GM19395 (cell line): ENCODE data around the gene AP2B1.
"Not testable (repeated sequence)": the region's sequence is repeated elsewhere in the genome, so short reads cannot be mapped to it uniquely, and the experiment has no call there.

Experiments
- ATAC-seq: cut with Tn5 transposase; IDR thresholded peaks from one replicate; pipeline ENCODE4 v1.9.1; 2021; ENCODE audit warnings: mild to moderate bottlenecking, moderate library complexity; ENCODE audit not compliant: unreplicated experiment

Gene AP2B1

DNA sequence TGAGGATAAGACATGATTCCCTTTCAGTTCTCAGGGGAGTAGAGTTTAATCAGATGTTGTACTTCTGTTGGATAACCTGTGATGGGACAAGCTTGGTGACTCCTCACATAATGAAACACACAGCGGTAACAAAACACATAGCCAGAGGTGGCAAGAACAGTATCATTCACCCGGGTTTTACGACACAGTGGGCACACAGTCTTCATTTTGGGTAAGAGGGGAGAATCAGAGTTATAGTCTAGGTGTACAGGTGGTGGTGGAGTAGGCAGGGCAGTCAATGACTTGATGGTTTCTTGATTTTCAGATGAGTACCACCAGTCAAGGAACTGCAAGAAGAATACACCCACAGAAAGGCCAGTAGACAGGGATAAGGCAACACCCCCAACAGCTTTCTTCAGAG, 11.4 kb upstream of the AP2B1 start:
- ATAC-seq = no peak

DNA sequence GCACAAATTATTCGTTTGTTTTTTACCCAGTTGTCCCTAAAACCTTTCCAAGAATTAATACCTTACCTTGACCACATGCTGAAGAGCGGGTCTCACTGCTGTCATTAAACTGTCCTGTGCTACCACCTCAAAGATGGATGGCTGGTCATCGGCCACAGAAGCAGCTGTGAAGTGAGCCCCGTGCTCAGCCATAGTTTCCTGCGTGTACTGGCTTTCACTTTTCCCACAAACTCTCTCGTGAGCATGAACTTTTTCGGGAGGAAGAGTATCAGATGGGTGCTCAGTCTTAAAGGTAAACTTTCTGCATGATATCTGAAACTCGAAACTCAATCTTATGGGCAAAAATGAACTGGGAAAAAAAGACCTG, 9.3 kb upstream of the AP2B1 start:
- no peak for ATAC-seq

GRCh38 chr17:35578197-35578928, 8.8 kb upstream of the AP2B1 start, which contains the start of gene PEX12:
PEX12 (minus strand) TSS chr17:35578571; CDS start chr17:35578021, 550 bp downstream.
- ATAC-seq = peak; percentile 94

DNA sequence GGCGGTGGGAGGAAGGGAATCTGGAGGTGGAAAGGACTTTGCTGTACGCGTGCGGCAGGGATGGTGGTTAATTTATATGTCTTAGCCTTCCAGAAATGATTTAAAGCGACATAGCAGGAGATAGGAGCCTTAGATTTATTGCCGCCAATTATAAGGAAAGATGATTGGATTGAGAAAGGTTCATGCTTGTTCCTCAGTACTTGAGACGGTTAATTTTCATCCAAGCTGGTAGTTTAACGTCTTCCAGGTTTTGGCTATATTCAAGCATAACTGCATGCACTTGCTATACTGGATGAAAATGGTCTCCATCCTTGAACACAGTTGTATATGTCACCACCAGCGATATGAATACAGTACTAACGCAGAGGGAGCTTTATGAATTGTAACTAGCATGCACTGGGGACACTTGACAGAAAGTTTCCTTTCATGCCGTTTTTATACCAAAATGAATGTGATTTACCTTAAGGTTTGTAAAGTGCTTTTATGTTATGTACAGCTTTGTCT, 8.1 kb upstream of the AP2B1 start:
- ATAC-seq = no peak

DNA sequence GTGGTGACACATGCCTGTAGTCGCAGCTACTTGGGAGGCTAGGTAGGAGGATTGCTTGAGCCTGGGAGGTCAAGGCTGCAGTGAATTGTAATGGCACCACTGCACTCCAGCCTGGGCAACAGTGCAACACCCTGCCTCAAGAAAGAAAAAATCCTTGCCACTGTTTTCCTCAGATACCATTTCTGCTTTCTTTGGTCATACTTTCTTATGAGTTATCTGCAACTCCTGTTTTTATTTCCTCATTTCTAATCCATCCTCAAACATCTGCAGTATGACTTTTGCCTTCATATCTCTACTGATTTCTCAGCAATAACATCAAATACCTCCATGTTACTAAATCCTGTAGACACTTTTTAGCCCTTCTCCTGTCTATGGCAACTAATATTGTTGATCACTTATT, 3.1 kb upstream of the AP2B1 start:
- no peak for ATAC-seq

DNA sequence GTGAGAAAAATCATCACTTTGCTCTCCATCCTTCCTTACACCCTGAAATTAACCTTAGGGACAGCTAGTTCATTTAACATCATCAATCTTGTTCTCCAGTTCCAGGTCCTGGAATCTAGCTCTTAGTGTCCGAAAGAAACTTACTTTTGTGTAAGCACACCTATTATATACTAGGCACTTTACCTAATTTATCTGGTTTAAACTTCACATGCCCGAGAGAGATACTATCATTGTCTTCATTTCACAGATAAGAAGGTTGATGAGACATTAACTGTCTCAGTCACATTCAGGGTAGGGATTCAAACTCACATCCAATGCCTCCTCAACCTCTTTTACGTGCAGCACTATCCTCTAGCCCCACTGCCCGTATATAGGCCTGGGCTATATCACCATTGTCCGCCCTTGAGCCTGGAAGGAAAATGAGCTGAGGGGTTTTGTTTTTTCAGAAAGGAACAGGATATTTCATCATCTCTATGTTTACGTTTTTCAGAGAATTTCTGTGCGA, 501 bp upstream of the AP2B1 start:
- ATAC-seq = no peak

GRCh38 chr17:35588196-35588920, 1.2 kb downstream of the AP2B1 start:
- ATAC-seq = no peak

DNA sequence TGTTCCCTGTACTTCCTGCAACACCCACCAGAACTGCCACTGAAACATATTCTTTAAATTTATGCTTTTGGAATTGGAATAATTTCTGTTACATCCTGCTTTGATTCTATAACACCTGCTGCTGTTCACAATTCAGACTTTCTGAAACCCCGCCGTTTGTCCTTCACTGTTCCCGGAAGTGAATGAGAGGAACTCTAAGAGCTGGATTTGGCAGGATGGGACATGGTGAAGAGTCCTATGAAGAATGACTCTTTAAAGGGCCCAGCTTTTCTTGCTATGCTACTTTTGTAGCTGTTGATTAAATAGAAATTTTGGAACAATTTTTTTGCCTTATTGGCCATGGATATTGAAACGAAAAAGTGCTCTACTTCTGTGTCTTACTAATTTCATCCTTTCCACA, 8.9 kb downstream of the AP2B1 start:
- ATAC-seq = no peak

DNA sequence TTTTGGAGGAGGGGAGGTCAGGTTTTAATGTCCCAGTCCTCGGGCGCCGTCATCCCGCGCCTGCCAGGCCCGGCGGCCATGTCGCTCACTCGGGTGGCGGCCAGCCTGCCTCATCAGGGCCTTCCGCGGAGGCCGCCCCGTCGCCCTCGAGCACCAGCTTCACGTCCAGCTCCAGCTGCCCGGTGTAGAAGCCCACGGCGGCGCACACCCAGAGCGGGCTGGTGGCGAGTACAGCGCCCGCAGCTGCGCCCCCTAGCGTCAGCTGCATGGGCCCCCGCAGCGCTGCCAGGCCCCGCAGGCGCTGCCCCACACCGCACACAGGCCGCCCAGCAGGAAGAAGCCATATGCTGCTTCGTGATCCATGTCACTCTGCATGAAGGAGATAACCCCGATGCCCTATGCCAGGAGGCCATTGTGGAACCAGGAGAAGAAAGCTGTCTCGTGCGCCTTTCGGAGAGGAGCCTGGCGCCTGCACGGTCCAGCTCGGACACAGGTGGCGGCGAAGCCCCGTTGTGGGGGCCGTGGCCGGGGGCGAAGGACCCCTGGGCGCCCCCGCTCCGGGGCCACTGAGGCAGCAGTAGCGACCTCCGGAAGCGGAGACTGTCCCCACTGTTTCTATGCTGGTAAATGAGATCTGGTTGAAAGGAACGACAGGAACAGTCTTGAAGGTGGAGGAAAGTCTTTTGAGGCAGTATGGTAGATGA, 9.6 kb downstream of the AP2B1 start:
- no peak for ATAC-seq

- no peak for ATAC-seq
These were observed 10.5 kb downstream of the AP2B1 start for GRCh38 chr17:35597604-35598003.

GRCh38 chr17:35603674-35604073, 16.6 kb downstream of the AP2B1 start:
- no peak for ATAC-seq

- no peak for ATAC-seq
These were observed 18.6 kb downstream of the AP2B1 start for GRCh38 chr17:35605678-35606077.

DNA sequence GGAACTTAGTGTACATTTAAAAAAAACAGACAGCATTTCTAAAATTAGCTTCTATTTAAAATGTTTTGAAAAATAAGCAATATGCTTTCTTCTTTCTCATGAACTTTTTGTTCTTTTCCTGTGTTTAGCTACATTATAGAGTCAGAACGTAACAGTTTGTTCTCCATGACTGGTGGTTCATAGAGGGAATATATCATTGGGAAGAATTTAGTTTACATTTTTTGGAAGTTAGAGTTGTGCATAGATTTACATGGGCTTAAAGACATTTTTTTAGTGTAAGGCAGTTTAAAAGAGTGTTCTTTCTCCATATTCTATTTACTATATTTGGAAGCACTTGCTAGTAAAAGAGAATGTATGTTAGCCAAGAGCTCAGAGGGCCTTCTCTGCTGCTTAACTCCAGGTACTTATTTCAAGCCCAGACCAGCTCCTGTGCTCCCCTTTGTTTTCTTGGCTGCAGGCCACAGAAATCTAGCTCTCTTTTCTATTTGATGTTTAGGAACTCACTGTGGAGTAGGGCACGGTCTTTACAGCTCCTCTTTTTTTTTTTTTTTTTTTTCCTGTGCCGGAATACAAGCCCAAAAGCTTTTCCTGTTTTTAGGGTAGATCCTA, 20.2 kb downstream of the AP2B1 start:
- no peak for ATAC-seq

DNA sequence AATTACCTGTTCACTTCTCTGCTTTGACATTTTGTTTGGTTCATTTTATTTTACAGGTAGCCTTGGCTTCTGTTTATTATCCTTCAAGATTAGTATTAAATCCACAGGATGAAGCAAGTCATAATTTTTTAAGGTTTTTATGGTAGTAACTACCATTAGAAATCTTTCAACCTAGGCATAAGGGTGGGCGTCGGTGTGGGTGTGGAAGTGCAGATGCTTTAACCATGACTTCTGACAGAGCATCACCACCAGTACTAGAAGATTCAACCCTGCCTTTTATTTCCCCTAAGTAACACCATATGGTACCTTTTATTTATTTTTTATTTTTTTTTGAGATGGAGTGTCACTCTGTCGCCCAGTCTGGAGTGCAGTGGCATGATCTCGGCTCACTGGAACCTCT, 22.7 kb downstream of the AP2B1 start:
- no peak for ATAC-seq

DNA sequence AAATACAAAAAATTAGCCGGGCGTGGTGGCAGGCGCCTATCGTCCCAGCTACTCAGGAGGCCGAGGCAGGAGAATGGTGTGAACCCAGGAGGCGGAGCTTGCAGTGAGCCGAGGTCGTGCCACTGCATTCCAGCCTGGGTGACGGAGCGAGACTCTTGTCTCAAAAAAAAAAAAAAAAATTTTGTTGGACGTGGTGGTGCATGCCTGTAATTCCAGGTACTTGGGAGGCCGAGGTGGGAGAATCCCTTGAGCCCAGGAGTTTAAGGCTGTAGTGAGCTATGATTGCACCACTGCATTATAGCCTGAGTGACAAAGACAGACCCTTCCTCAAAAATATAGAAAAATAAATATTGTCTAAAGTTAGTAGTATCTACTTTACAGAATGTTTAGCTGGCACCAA, 23.6 kb downstream of the AP2B1 start:
- ATAC-seq = not testable (repeated sequence)

GRCh38 chr17:35612924-35613521, 25.9 kb downstream of the AP2B1 start:
- ATAC-seq = no peak

GRCh38 chr17:35614810-35615209, 27.7 kb downstream of the AP2B1 start:
- no peak for ATAC-seq

- no peak for ATAC-seq
These were observed 29.4 kb downstream of the AP2B1 start for GRCh38 chr17:35616536-35616935.

GRCh38 chr17:35617505-35617904, 30.4 kb downstream of the AP2B1 start:
- no peak for ATAC-seq

GRCh38 chr17:35618628-35619027, 31.5 kb downstream of the AP2B1 start:
- ATAC-seq = no peak

GRCh38 chr17:35621768-35622167, 34.6 kb downstream of the AP2B1 start:
- no peak for ATAC-seq
